ENCODE data around the gene HSD17B13. TPM values are rescaled to one million over a fixed set of nuclear protein-coding genes. Genes with fewer than 3 reads are reported as not detected.

Gene HSD17B13
- total RNA-seq, result under 0.01 and 1.1 TPM in 2 replicates

DNA sequence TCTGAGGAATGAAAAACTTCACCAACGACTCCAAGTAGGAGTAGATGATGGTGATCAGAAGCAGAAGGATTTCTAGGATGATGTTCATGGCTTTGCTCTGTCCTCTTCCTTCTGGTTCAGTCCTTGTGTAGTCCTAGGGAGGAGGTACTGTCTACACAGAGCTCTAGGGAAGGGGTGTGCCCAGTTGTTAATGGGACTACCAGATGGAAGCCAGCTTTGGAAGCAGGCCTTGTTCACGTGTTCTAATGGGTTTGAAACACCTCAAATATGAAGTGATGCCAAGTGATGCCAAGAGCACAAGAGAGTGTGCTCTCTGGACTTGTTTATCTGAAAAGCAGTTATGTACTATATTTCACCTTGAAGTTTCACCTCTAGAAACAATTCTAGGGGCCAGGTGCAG lies at the start of gene HSD17B13:
Gene HSD17B13, minus strand, starts transcription at position 129 of the 400 bp plus-strand sequence. Its CDS starts 41 bp downstream, at position 88.

Other genes starting within 250 kb of the HSD17B13 start
- gene KLHL8, start 102.3 kb downstream of the HSD17B13 start, total RNA-seq, result 1.7 and 5.3 TPM in 2 replicates
- gene HSD17B11, start 68.3 kb upstream of the HSD17B13 start, total RNA-seq, result 33.8 and 36.6 TPM in 2 replicates
- 11.9 and 13.5 TPM in 2 replicates for gene NUDT9, start 99.7 kb upstream of the HSD17B13 start, total RNA-seq
- gene SPARCL1, start 206.5 kb upstream of the HSD17B13 start, total RNA-seq, result not detected in 2 replicates